A673 (cell line): ENCODE measurements around the gene RNF220. TPM values are rescaled to one million over a fixed set of nuclear protein-coding genes. Genes with fewer than 3 reads are reported as not detected.

Experiments
- BruUV-seq: library from RNA; stranded (reverse); fragments of 400-500 nt; replicated peaks from 2 replicates; lab custom pipeline; 2021; lab: Mats Ljungman, UMichigan
- CTCF ChIA-PET: fragments of 300-600 bp; sonication (Branson Sonifier 250); formaldehyde crosslinking; loops from one replicate; lab custom pipeline; 2022; ENCODE audit warnings: antibody characterized with exemption; lab: Charles Lee
- POLR2A ChIA-PET: fragments of 300-600 bp; sonication (Branson Sonifier 250); formaldehyde crosslinking; loops from one replicate; lab custom pipeline; 2022; ENCODE audit warnings: antibody characterized with exemption; ENCODE audit not compliant: low non-redundant PET; lab: Charles Lee
- DNase-seq: peaks from one replicate; pipeline ENCODE4 v3.0.0-alpha.2; 2015; ENCODE audit warnings: low spot score
- H3K27ac ChIP-seq: fragments of 200-600 bp; sonication (generic); 2 replicates; pipeline ENCODE4 v1.5.1; 2016; ENCODE audit warnings: mixed run types, low read depth, mild to moderate bottlenecking, mixed read lengths, antibody characterized with exemption, low read length; ENCODE audit not compliant: poor library complexity, severe bottlenecking
- H3K27me3 ChIP-seq: fragments of 200-600 bp; sonication (generic); replicated peaks from 2 replicates; pipeline ENCODE4 v1.6.1; 2017; ENCODE audit warnings: mixed run types, low read depth, mild to moderate bottlenecking, mixed read lengths, antibody characterized with exemption, low read length; ENCODE audit not compliant: insufficient read depth, poor library complexity
- H3K36me3 ChIP-seq: fragments of 200-600 bp; sonication (generic); 2 replicates; pipeline ENCODE4 v1.6.1; 2016; ENCODE audit warnings: mixed run types, mild to moderate bottlenecking, mixed read lengths, antibody characterized with exemption, low read length; ENCODE audit not compliant: insufficient read depth, poor library complexity, severe bottlenecking
- H3K4me1 ChIP-seq: fragments of 200-600 bp; sonication (generic); 2 replicates; pipeline ENCODE4 v1.6.1; 2017; ENCODE audit warnings: mixed run types, mild to moderate bottlenecking, mixed read lengths, antibody characterized with exemption, low read length; ENCODE audit not compliant: insufficient read depth, poor library complexity, severe bottlenecking
- H3K4me3 ChIP-seq: fragments of 200-600 bp; sonication (generic); 2 replicates; pipeline ENCODE4 v1.5.1; 2016; ENCODE audit warnings: low read depth, mixed run types, mild to moderate bottlenecking, mixed read lengths, low read length; ENCODE audit not compliant: poor library complexity, severe bottlenecking
- H3K9me3 ChIP-seq: fragments of 200-600 bp; sonication (generic); 2 replicates; pipeline ENCODE4 v1.6.1; 2016; ENCODE audit warnings: mixed run types, low read depth, mild to moderate bottlenecking, mixed read lengths, antibody characterized with exemption, low read length; ENCODE audit not compliant: poor library complexity, severe bottlenecking
- EZH2 ChIP-seq: fragments of 200-600 bp; sonication (generic); IDR thresholded peaks from 2 replicates; pipeline ENCODE4 v1.6.1; 2017; ENCODE audit warnings: borderline replicate concordance, low read depth, mild to moderate bottlenecking, mixed read lengths, antibody characterized with exemption, low read length; ENCODE audit not compliant: poor library complexity, severe bottlenecking
- intact Hi-C: fragments of 100-400 bp; cut with micrococcal nuclease; formaldehyde crosslinking; loops from one replicate; pipeline ENCODE4 v1.10.0; 2022; ENCODE audit not compliant: unreplicated experiment
- total RNA-seq: library from RNA; stranded (reverse); gene quantifications from 2 replicates; pipeline ENCODE4 v1.2.3, GENCODE V29; 2021
- TF ChIP-seq, protein P1 (sequence below): fragments of 300-800, 200-600 bp; sonication (generic); conservative IDR thresholded peaks from 2 replicates; pipeline ENCODE4 v1.5.1; 2017; ENCODE audit warnings: low read depth, mild to moderate bottlenecking, antibody characterized with exemption, low read length, moderate library complexity, mixed read lengths

RNF220 gene
- total RNA-seq, 1 experiment from 2014 or later: 80.6 TPM

DNA sequence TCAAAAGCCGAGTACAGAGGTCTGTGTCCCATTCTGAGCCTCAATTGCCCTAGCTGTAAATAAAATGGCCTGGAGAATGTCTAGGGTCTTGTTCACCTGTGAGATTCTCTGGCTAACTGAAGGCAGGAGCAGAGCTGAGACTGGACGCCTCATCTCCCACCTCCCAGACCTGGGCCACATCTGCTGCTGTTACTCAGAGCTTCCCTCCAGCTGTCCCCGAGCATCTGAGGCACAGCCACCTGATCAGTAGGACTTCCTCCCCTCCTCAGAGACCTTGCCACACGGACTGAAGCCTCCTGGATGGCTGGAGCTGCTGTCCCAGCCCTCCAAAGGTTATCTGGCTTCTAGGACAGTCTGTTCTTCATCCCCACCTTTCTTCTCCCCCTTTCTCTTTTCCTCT is 206.8 kb downstream of the RNF220 start:
- DNase-seq: no peak
- ChIA-PET POLR2A (no interaction called here), CTCF (no interaction called here)
- no peaks in the 10 kb centered on the region for H3K4me1 ChIP-seq
- H3K4me3 ChIP-seq: no peak overlapping the region
- no peak overlapping the region for H3K27ac ChIP-seq
- peaks cover 6% of the 10 kb centered on the region for H3K27me3 ChIP-seq
- no TSS peak for BruUV-seq
- no peaks in the 10 kb centered on the region for H3K36me3 ChIP-seq
- TF ChIP-seq EZH2: no peak
- TF ChIP-seq, protein P1, sequence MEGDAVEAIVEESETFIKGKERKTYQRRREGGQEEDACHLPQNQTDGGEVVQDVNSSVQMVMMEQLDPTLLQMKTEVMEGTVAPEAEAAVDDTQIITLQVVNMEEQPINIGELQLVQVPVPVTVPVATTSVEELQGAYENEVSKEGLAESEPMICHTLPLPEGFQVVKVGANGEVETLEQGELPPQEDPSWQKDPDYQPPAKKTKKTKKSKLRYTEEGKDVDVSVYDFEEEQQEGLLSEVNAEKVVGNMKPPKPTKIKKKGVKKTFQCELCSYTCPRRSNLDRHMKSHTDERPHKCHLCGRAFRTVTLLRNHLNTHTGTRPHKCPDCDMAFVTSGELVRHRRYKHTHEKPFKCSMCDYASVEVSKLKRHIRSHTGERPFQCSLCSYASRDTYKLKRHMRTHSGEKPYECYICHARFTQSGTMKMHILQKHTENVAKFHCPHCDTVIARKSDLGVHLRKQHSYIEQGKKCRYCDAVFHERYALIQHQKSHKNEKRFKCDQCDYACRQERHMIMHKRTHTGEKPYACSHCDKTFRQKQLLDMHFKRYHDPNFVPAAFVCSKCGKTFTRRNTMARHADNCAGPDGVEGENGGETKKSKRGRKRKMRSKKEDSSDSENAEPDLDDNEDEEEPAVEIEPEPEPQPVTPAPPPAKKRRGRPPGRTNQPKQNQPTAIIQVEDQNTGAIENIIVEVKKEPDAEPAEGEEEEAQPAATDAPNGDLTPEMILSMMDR: no peak
- H3K9me3 ChIP-seq: no peaks in the 10 kb centered on the region
- intact Hi-C loops: no loop called here

- ChIA-PET CTCF (no interaction called here), POLR2A (no interaction called here)
- BruUV-seq: no TSS peak
- Histone ChIP-seq H3K27me3 (peaks cover 18% of the 10 kb centered on the region), H3K9me3 (no peaks in the 10 kb centered on the region), H3K27ac (no peak overlapping the region), H3K4me1 (no peaks in the 10 kb centered on the region), H3K4me3 (no peak overlapping the region), H3K36me3 (no peaks in the 10 kb centered on the region)
- intact Hi-C loops: no loop called here
- no peak for TF ChIP-seq EZH2
- TF ChIP-seq, protein P1: no peak
- DNase-seq: no peak
These were observed 208.9 kb downstream of the RNF220 start for GRCh38 chr1:44613941-44614340.

- DNase-seq: no peak
- ChIA-PET CTCF (no interaction called here), POLR2A (interaction anchor here (0.7 kb wide), 1 partner anchor 34 kb away, joined by 4 read pairs; no protein-coding TSS in a partner anchor)
- no TSS peak for BruUV-seq
- H3K36me3 ChIP-seq: no peaks in the 10 kb centered on the region
- intact Hi-C loops: no loop called here
- H3K9me3 ChIP-seq: no peaks in the 10 kb centered on the region
- H3K4me1 ChIP-seq: no peaks in the 10 kb centered on the region
- no peak overlapping the region for H3K27ac ChIP-seq
- TF ChIP-seq, protein P1: no peak
- TF ChIP-seq EZH2: no peak
- peaks cover 18% of the 10 kb centered on the region for H3K27me3 ChIP-seq
- H3K4me3 ChIP-seq: no peak overlapping the region
These were observed 211.4 kb downstream of the RNF220 start for GRCh38 chr1:44616284-44616990.
